Upper lobe of left lung (tissue), 4 donors: Measurements from ENCODE around the gene NUP210L.

ENCODE experiments used
- CTCF ChIP-seq, 6 experiments: fragments of 450-650 bp in 4 of 6; fragments of 200-600 bp in 2 of 6; sonication (generic) in 2 of 6; IDR thresholded peaks; one replicate each; pipeline ENCODE4 v1.5.1; 2016 to 2019; ENCODE audit warnings: antibody characterized with exemption in 6 of 6
- EP300 ChIP-seq, 4 donors: sonication (generic); formaldehyde crosslinking; IDR thresholded peaks; one replicate each; pipeline ENCODE4 v1.5.1; 2017; ENCODE audit warnings: antibody characterized with exemption in 4 of 4, control low read depth in 2 of 4
- POLR2A ChIP-seq, 4 donors: fragments of 450-650 bp; IDR thresholded peaks; one replicate each; pipeline ENCODE4 v1.5.1; 2016 to 2017; ENCODE audit warnings: antibody characterized with exemption in 4 of 4, mild to moderate bottlenecking in 2 of 4

DNA sequence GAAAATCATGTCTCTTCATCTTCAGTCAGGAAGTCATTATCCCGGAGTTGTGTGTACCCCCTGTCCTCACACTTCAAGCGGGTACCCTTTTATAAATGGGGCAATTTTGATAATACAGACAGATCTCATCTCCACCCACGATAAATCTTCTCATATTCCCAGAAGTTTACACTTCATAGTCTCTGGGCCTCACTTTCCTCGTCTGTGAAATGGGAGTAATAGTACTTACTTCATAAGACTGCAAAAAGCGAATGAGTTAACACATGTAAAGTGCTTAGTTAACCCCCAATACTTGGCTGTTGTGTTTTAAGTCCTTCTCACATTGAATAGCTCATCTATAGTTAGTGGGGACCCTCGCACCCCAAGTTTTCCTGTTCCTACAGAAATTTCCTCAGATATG, 820 bp downstream of the NUP210L start:
- TF ChIP-seq CTCF (IDR thresholded peaks at IDR 0.05), result no peak
- no peak for TF ChIP-seq POLR2A (IDR thresholded peaks at IDR 0.05)
- TF ChIP-seq EP300 (IDR thresholded peaks at IDR 0.05), result no peak
